ENCODE data around the gene TAS2R40.
A peak's percentile ranks its signal among the peaks of the same experiment; 100 is the strongest.

TAS2R40 gene

GRCh38 chr7:143225047-143225446 is 3.2 kb downstream of the TAS2R40 start:
- DNase-seq: no peak

- no peak for DNase-seq
Measured at GRCh38 chr7:143227806-143228205, 6.0 kb downstream of the TAS2R40 start.

- no peak for DNase-seq
Measured at GRCh38 chr7:143229054-143229790, 7.4 kb downstream of the TAS2R40 start.

GRCh38 chr7:143230602-143231457 is 9.0 kb downstream of the TAS2R40 start:
- DNase-seq: no peak

GRCh38 chr7:143233816-143234532 is 12.1 kb downstream of the TAS2R40 start:
- DNase-seq: no peak

- DNase-seq: no peak
Measured at GRCh38 chr7:143234533-143234875, 12.7 kb downstream of the TAS2R40 start.

GRCh38 chr7:143235561-143235960 is 13.7 kb downstream of the TAS2R40 start:
- DNase-seq: no peak

- DNase-seq: no peak
Measured at GRCh38 chr7:143236408-143236990, 14.7 kb downstream of the TAS2R40 start.

- no peak for DNase-seq
Measured at GRCh38 chr7:143237366-143237765, 15.5 kb downstream of the TAS2R40 start.

- no peak for DNase-seq
Measured at GRCh38 chr7:143238289-143238980, 16.6 kb downstream of the TAS2R40 start.

GRCh38 chr7:143239813-143240212 is 18.0 kb downstream of the TAS2R40 start:
- no peak for DNase-seq

GRCh38 chr7:143240291-143241168 is 18.7 kb downstream of the TAS2R40 start:
- peak; percentile 58 to 69 for DNase-seq

GRCh38 chr7:143242306-143242705 is 20.5 kb downstream of the TAS2R40 start:
- DNase-seq: no peak

GRCh38 chr7:143243111-143243510 is 21.3 kb downstream of the TAS2R40 start:
- DNase-seq: no peak

- DNase-seq: no peak
Measured at GRCh38 chr7:143243614-143244013, 21.8 kb downstream of the TAS2R40 start.

GRCh38 chr7:143244321-143244720 is 22.5 kb downstream of the TAS2R40 start:
- DNase-seq: no peak

GRCh38 chr7:143245123-143245522 is 23.3 kb downstream of the TAS2R40 start:
- no peak for DNase-seq

- DNase-seq: no peak
Measured at GRCh38 chr7:143247372-143247771, 25.5 kb downstream of the TAS2R40 start.

GRCh38 chr7:143248761-143249354 is 27.0 kb downstream of the TAS2R40 start:
- DNase-seq: no peak

- DNase-seq: no peak
Measured at GRCh38 chr7:143250199-143250598, 28.4 kb downstream of the TAS2R40 start.

GRCh38 chr7:143250822-143251221 is 29.0 kb downstream of the TAS2R40 start:
- DNase-seq: no peak
